Tibial nerve (tissue), 4 donors: ENCODE measurements around the gene FNBP1. TPM values are rescaled to one million over a fixed set of nuclear protein-coding genes. Genes with fewer than 3 reads are reported as not detected.
"Not testable (repeated sequence)": the region's sequence is repeated elsewhere in the genome, so short reads cannot be mapped to it uniquely, and the experiment has no call there.

ENCODE experiments used
- DNase-seq, 2 donors: peaks; one replicate each; pipeline ENCODE4 v3.0.0-alpha.2; 2019; ENCODE audit warnings: low spot score in 2 of 2
- H3K27ac ChIP-seq, 4 donors: fragments of 200-600 bp; sonication (generic) in 3 of 4; one replicate each; pipeline ENCODE4 v1.5.1; 2017 to 2019; ENCODE audit warnings: mild to moderate bottlenecking in 1 of 4
- H3K27me3 ChIP-seq, 2 donors: fragments of 200-600 bp; sonication (generic) in 1 of 2; one replicate each; pipeline versions ENCODE4 v1.5.1 to v1.6.0; 2017 to 2019
- H3K36me3 ChIP-seq, 3 donors: fragments of 200-600 bp; sonication (generic); one replicate each; pipeline ENCODE4 v1.5.1; 2018 to 2019
- H3K4me1 ChIP-seq, 4 donors: fragments of 200-600 bp; sonication (generic) in 3 of 4; one replicate each; pipeline ENCODE4 v1.5.1; 2017 to 2019
- H3K4me3 ChIP-seq, 4 donors: fragments of 200-600 bp; sonication (generic) in 3 of 4; one replicate each; pipeline ENCODE4 v1.5.1; 2017 to 2019; ENCODE audit warnings: mild to moderate bottlenecking in 1 of 4, moderate library complexity in 1 of 4
- H3K9me3 ChIP-seq, 4 donors: fragments of 200-600 bp; sonication (generic) in 3 of 4; one replicate each; pipeline ENCODE4 v1.5.1; 2017 to 2019
- CTCF ChIP-seq, 5 experiments: fragments of 200-600 bp in 3 of 5; fragments of 450-650 bp in 2 of 5; sonication (generic) in 3 of 5; IDR thresholded peaks; one replicate each; pipeline ENCODE4 v1.5.1; 2016 to 2019; ENCODE audit warnings: antibody characterized with exemption in 5 of 5, mild to moderate bottlenecking in 3 of 5, moderate library complexity in 2 of 5
- EP300 ChIP-seq, 2 donors: sonication (generic); formaldehyde crosslinking; IDR thresholded peaks; one replicate each; pipeline ENCODE4 v1.6.1; 2017; ENCODE audit warnings: antibody characterized with exemption in 2 of 2, mild to moderate bottlenecking in 1 of 2
- POLR2A ChIP-seq, 2 donors: fragments of 450-650 bp; IDR thresholded peaks; one replicate each; pipeline ENCODE4 v1.6.1; 2017; ENCODE audit warnings: antibody characterized with exemption in 2 of 2, mild to moderate bottlenecking in 2 of 2, moderate library complexity in 2 of 2
- WGBS, 2 donors: methylation state at CpG; one replicate each; pipeline ENCODE4 v1.1.5; 2018; 5-methylcytosine and 5-hydroxymethylcytosine counted together
- total RNA-seq, 4 donors: library from RNA; depleted of rRNA; stranded (reverse); fragments of >200 nt; gene quantifications; one replicate each; pipeline ENCODE4 v1.1.0, GENCODE V29; 2016

Gene FNBP1
- total RNA-seq, 4 donors from 2014 or later: 77.0 to 114 (median 86.4) TPM

- Histone ChIP-seq H3K36me3 (peaks cover 0 to 28% (median 0%) of the 10 kb centered on the region in 3 donors), H3K27ac (peak overlapping the region in 3 of 4 donors; percentile 65 to 72 (median 68)), H3K4me1 (peaks cover 0 to 46% (median 10%) of the 10 kb centered on the region in 4 donors), H3K9me3 (peaks cover 0 to 11% (median 0%) of the 10 kb centered on the region in 4 donors), H3K4me3 (no peak overlapping the region), H3K27me3 (no peaks in the 10 kb centered on the region)
- 56 to 59% methylated on average over 3 of the region's 3 CpGs for WGBS, 2 donors
- no peak for DNase-seq
- TF ChIP-seq POLR2A (IDR thresholded peaks at IDR 0.05) (no peak), EP300 (IDR thresholded peaks at IDR 0.05) (no peak), CTCF (IDR thresholded peaks at IDR 0.05) (no peak)
These were observed 97.7 kb downstream of the FNBP1 start for GRCh38 chr9:129945314-129945713.

GRCh38 chr9:129944506-129945116 is 98.4 kb downstream of the FNBP1 start:
- WGBS, 2 donors: 85 to 87% methylated on average over 5 of the region's 5 CpGs
- Histone ChIP-seq H3K36me3 (peaks cover 0 to 28% (median 0%) of the 10 kb centered on the region in 3 donors), H3K4me1 (peaks cover 0 to 40% (median 10%) of the 10 kb centered on the region in 4 donors), H3K9me3 (peaks cover 0 to 11% (median 0%) of the 10 kb centered on the region in 4 donors), H3K4me3 (no peak overlapping the region), H3K27me3 (no peaks in the 10 kb centered on the region), H3K27ac (peak overlapping the region in 3 of 4 donors; percentile 65 to 72 (median 68))
- TF ChIP-seq CTCF (IDR thresholded peaks at IDR 0.05) (peak in 1 of 5 experiments; percentile 30), POLR2A (IDR thresholded peaks at IDR 0.05) (no peak), EP300 (IDR thresholded peaks at IDR 0.05) (peak in 1 of 2 donors; percentile 31)
- DNase-seq: no peak

GRCh38 chr9:129939431-129939830 is 103.6 kb downstream of the FNBP1 start:
- WGBS, 2 donors: 66 to 76% methylated on average over 2 of the region's 2 CpGs
- peaks cover 0 to 11% (median 0%) of the 10 kb centered on the region in 4 donors for H3K9me3 ChIP-seq
- no peaks in the 10 kb centered on the region for H3K27me3 ChIP-seq
- no peak for DNase-seq
- peaks cover 0 to 28% (median 0%) of the 10 kb centered on the region in 3 donors for H3K36me3 ChIP-seq
- TF ChIP-seq CTCF (IDR thresholded peaks at IDR 0.05) (no peak), POLR2A (IDR thresholded peaks at IDR 0.05) (no peak), EP300 (IDR thresholded peaks at IDR 0.05) (no peak)
- peak overlapping the region in 2 of 4 donors; percentile 67 to 80 for H3K27ac ChIP-seq
- H3K4me1 ChIP-seq: peaks cover 0 to 49% (median 20%) of the 10 kb centered on the region in 4 donors
- no peak overlapping the region for H3K4me3 ChIP-seq

GRCh38 chr9:129938291-129938979 is 104.6 kb downstream of the FNBP1 start:
- TF ChIP-seq POLR2A (IDR thresholded peaks at IDR 0.05): no peak
- no peak for TF ChIP-seq EP300 (IDR thresholded peaks at IDR 0.05)
- no peak for TF ChIP-seq CTCF (IDR thresholded peaks at IDR 0.05)
- H3K27ac ChIP-seq: peak overlapping the region; percentile 20 to 80 (median 48)
- 12 to 30% methylated on average over 2 of the region's 2 CpGs for WGBS, 2 donors
- H3K36me3 ChIP-seq: peaks cover 0 to 22% (median 0%) of the 10 kb centered on the region in 3 donors
- no peak for DNase-seq
- peaks cover 0 to 58% (median 27%) of the 10 kb centered on the region in 4 donors for H3K4me1 ChIP-seq
- H3K9me3 ChIP-seq: peaks cover 0 to 11% (median 0%) of the 10 kb centered on the region in 4 donors
- H3K4me3 ChIP-seq: no peak overlapping the region
- H3K27me3 ChIP-seq: no peaks in the 10 kb centered on the region

- H3K27me3 ChIP-seq, H3K4me3 ChIP-seq, DNase-seq: not testable (repeated sequence)
- Histone ChIP-seq H3K27ac (peak overlapping the region in 3 of 4 donors; percentile 30 to 80 (median 67)), H3K4me1 (peaks cover 0 to 63% (median 32%) of the 10 kb centered on the region in 4 donors), H3K36me3 (peaks cover 0 to 16% (median 0%) of the 10 kb centered on the region in 3 donors), H3K9me3 (peaks cover 0 to 11% (median 0%) of the 10 kb centered on the region in 4 donors)
- WGBS, 2 donors: 75 to 78% methylated on average over 5 of the region's 5 CpGs
These were observed 105.1 kb downstream of the FNBP1 start for GRCh38 chr9:129937879-129938278.
